IMR-90 (cell line): ENCODE measurements around the gene SUN1. TPM values are rescaled to one million over a fixed set of nuclear protein-coding genes. Genes with fewer than 3 reads are reported as not detected.

Experiments used
- ATAC-seq: fragments of 200-7000 bp; cut with Tn5 transposase; 2 replicates; pipeline ENCODE4 v1.9.1; 2020; ENCODE audit warnings: low read depth, mild to moderate bottlenecking, moderate library complexity
- BruUV-seq: library from RNA; stranded (reverse); fragments of 400-500 nt; replicated peaks from 2 replicates; lab custom pipeline; 2021; lab: Mats Ljungman, UMichigan
- CTCF ChIA-PET: fragments of 300-600 bp; formaldehyde crosslinking; extraction: SDS; loops from one replicate; lab custom pipeline; 2021; ENCODE audit warnings: antibody characterized with exemption; lab: Yijun Ruan, JAX
- POLR2A ChIA-PET: fragments of 300-600 bp; sonication (Branson Sonifier 250); formaldehyde crosslinking; loops from one replicate; lab custom pipeline; 2022; ENCODE audit warnings: antibody characterized with exemption; ENCODE audit not compliant: unreplicated experiment; lab: Charles Lee
- DNase-seq: peaks from one replicate; pipeline ENCODE4 v3.0.0; 2013
- H2AFZ ChIP-seq: replicated peaks from 2 replicates; pipeline ENCODE3; 2013; ENCODE audit warnings: low read length, mild to moderate bottlenecking; ENCODE audit not compliant: poor library complexity
- H2AK5ac ChIP-seq: 2 replicates; pipeline ENCODE4 v1.6.1; 2013; ENCODE audit warnings: low read depth, low read length, inconsistent platforms
- H2AK9ac ChIP-seq: replicated peaks from 2 replicates; pipeline ENCODE3; 2013; ENCODE audit warnings: mild to moderate bottlenecking, low read depth, low read length, moderate library complexity; ENCODE audit not compliant: poor library complexity
- H2BK120ac ChIP-seq: 2 replicates; pipeline ENCODE4 v1.6.1; 2013; ENCODE audit warnings: low read depth, low read length, inconsistent platforms
- H2BK15ac ChIP-seq: 3 replicates; pipeline ENCODE4 v1.6.1; 2013; ENCODE audit warnings: low read depth, low read length, inconsistent platforms
- H2BK20ac ChIP-seq: 2 replicates; pipeline ENCODE4 v1.6.1; 2013; ENCODE audit warnings: low read depth, mild to moderate bottlenecking, inconsistent platforms, low read length, moderate library complexity
- H2BK5ac ChIP-seq: 2 replicates; pipeline ENCODE4 v1.6.1; 2013; ENCODE audit warnings: mild to moderate bottlenecking, low read depth, low read length, inconsistent platforms; ENCODE audit not compliant: poor library complexity, severe bottlenecking
- H3K14ac ChIP-seq: replicated peaks from 2 replicates; pipeline ENCODE4 v1.6.1; 2013; ENCODE audit warnings: low read depth, low read length, inconsistent platforms
- H3K18ac ChIP-seq: 2 replicates; pipeline ENCODE4 v1.6.1; 2013; ENCODE audit warnings: low read depth, low read length, control low read depth
- H3K23ac ChIP-seq: 2 replicates; pipeline ENCODE4 v1.6.1; 2013; ENCODE audit warnings: low read depth, low read length, inconsistent platforms
- H3K27ac ChIP-seq: 2 replicates; pipeline ENCODE4 v1.5.1; 2013; ENCODE audit warnings: mild to moderate bottlenecking, control low read depth, low read length; ENCODE audit not compliant: insufficient read depth
- H3K27me3 ChIP-seq: 2 replicates; pipeline ENCODE4 v1.6.1; 2013; ENCODE audit warnings: low read length; ENCODE audit not compliant: control insufficient read depth, insufficient read depth
- H3K36me3 ChIP-seq: 2 replicates; pipeline ENCODE4 v1.6.1; 2013; ENCODE audit warnings: low read length, mixed read lengths; ENCODE audit not compliant: control insufficient read depth, insufficient read depth
- H3K4ac ChIP-seq: 2 replicates; pipeline ENCODE4 v1.6.1; 2013; ENCODE audit warnings: low read depth, low read length, inconsistent platforms
- H3K4me1 ChIP-seq: 2 replicates; pipeline ENCODE4 v1.6.1; 2013; ENCODE audit warnings: low read length, mixed read lengths; ENCODE audit not compliant: control insufficient read depth, insufficient read depth
- H3K4me2 ChIP-seq: 2 replicates; pipeline ENCODE4 v1.6.1; 2013; ENCODE audit warnings: low read depth, mild to moderate bottlenecking, control low read depth, low read length, moderate library complexity
- H3K4me3 ChIP-seq: 2 replicates; pipeline ENCODE4 v1.5.1; 2013; ENCODE audit warnings: low read depth, mild to moderate bottlenecking, control low read depth, low read length, moderate library complexity; ENCODE audit not compliant: insufficient read depth
- H3K56ac ChIP-seq: 2 replicates; pipeline ENCODE4 v1.6.1; 2013; ENCODE audit warnings: low read length, inconsistent platforms; ENCODE audit not compliant: insufficient read depth; ENCODE audit errors: extremely low read depth
- H3K79me1 ChIP-seq, 2 experiments: 2 replicates each; pipeline ENCODE4 v1.6.1; 2013; ENCODE audit warnings: low read length in 2 of 2, inconsistent platforms in 1 of 2, low read depth in 1 of 2
- H3K9ac ChIP-seq: 2 replicates; pipeline ENCODE4 v1.6.1; 2013; ENCODE audit warnings: low read depth, low read length, control low read depth
- H3K9me1 ChIP-seq: 2 replicates; pipeline ENCODE4 v1.6.1; 2013; ENCODE audit warnings: low read length, inconsistent platforms; ENCODE audit not compliant: insufficient read depth
- H3K9me3 ChIP-seq: 2 replicates; pipeline ENCODE4 v1.6.1; 2013; ENCODE audit warnings: low read length; ENCODE audit not compliant: control insufficient read depth, insufficient read depth
- H4K20me1 ChIP-seq: 2 replicates; pipeline ENCODE4 v1.6.1; 2013; ENCODE audit warnings: low read length, inconsistent platforms; ENCODE audit not compliant: insufficient read depth
- H4K5ac ChIP-seq: 2 replicates; pipeline ENCODE4 v1.6.1; 2013; ENCODE audit warnings: mild to moderate bottlenecking, low read depth, low read length, control low read depth
- H4K8ac ChIP-seq, 2 experiments: 2 replicates each; pipeline ENCODE4 v1.6.1; 2013; ENCODE audit warnings: low read depth in 2 of 2, low read length in 2 of 2, control low read depth in 1 of 2, inconsistent platforms in 1 of 2
- H4K91ac ChIP-seq: 2 replicates; pipeline ENCODE4 v1.6.1; 2013; ENCODE audit warnings: low read depth, low read length, inconsistent platforms; ENCODE audit not compliant: insufficient read depth
- CEBPB ChIP-seq: IDR thresholded peaks from 2 replicates; pipeline ENCODE4 v1.6.1; 2012; ENCODE audit warnings: low read depth, low read length, improper control_type of control experiment
- FOS ChIP-seq: fragments of 150-350 bp; IDR thresholded peaks from 2 replicates; pipeline ENCODE4 v1.6.1; 2016; ENCODE audit warnings: low read depth, low read length
- MAZ ChIP-seq: IDR thresholded peaks from 2 replicates; pipeline ENCODE4 v1.6.1; 2012; ENCODE audit warnings: low read depth, mild to moderate bottlenecking, low read length, improper control_type of control experiment, moderate library complexity, borderline replicate concordance
- MXI1 ChIP-seq: IDR thresholded peaks from 2 replicates; pipeline ENCODE4 v1.6.1; 2012; ENCODE audit warnings: low read depth, mild to moderate bottlenecking, low read length, moderate library complexity, borderline replicate concordance
- RCOR1 ChIP-seq: IDR thresholded peaks from 2 replicates; pipeline ENCODE4 v1.6.1; 2012; ENCODE audit warnings: mild to moderate bottlenecking, low read length, improper control_type of control experiment; ENCODE audit not compliant: insufficient replicate concordance
- WGBS, 2 experiments: methylation state at CpG; one replicate each; pipeline versions ENCODE4 v1.1.5 to v1.1.7; 2013; ENCODE audit warnings: missing lambda C conversion rate in 2 of 2; ENCODE audit not compliant: insufficient read length in 1 of 2; ENCODE audit errors: extremely low coverage in 2 of 2; 5-methylcytosine and 5-hydroxymethylcytosine counted together
- dilution Hi-C: fragments of 300-500 bp; cut with HindIII; formaldehyde crosslinking; loops from one replicate; pipeline ENCODE4 v1.14.3; 2018; ENCODE audit warnings: low sequenced_read_pairs; ENCODE audit not compliant: unreplicated experiment
- in situ Hi-C: fragments of 300-500 bp; cut with MboI; formaldehyde crosslinking; loops from 3 replicates; pipeline ENCODE4 v1.14.3; 2019; ENCODE audit warnings: low sequenced_read_pairs, inconsistent platforms, mixed read lengths
- intact Hi-C: fragments of 100-400 bp; cut with micrococcal nuclease; formaldehyde crosslinking; loops from 2 replicates; pipeline ENCODE4 v1.10.0; 2022
- polyA plus RNA-seq, 3 experiments: library from polyadenylated mRNA; depleted of rRNA; stranded (reverse); fragments of >200 nt; gene quantifications; 2 replicates each; pipeline ENCODE4 v1.2.3, GENCODE V29; 2012; ENCODE audit warnings: low replicate concordance in 1 of 3
- total RNA-seq: library from RNA; depleted of rRNA; stranded (reverse); fragments of >200 nt; gene quantifications from 2 replicates; pipeline ENCODE4 v1.2.3, GENCODE V29; 2012

SUN1 gene
- total and polyA plus RNA-seq, 2 of the 4 experiments (the other 2 are of a cell fraction), result 113 to 239 TPM

GRCh38 chr7:904847-905246 is 72.6 kb downstream of the SUN1 start:
- Histone ChIP-seq H4K20me1 (no peaks in the 10 kb centered on the region; the same call in 1 of the 2 replicates), H3K79me1 (no peaks in the 10 kb centered on the region), H3K9ac (no peak overlapping the region; the same call in 1 of the 2 replicates), H3K14ac (no peak overlapping the region; the same call in 1 of the 2 replicates), H3K4ac (peak overlapping the region; percentile 73), H3K4me3 (no peak overlapping the region), H3K18ac (no peak overlapping the region), H3K36me3 (no peaks in the 10 kb centered on the region), H3K9me3 (no peaks in the 10 kb centered on the region), H4K8ac (peak overlapping the region; percentile 29 to 72; a peak in 3 of 4 replicates), H2AK5ac (peak overlapping the region; percentile 88), H3K27me3 (no peaks in the 10 kb centered on the region; the same call in 1 of the 2 replicates), H4K5ac (no peak overlapping the region), H2AFZ (peak overlapping the region; percentile 77), H3K4me2 (peak overlapping the region; percentile 18), H2BK15ac (peak overlapping the region; percentile 10; the same call in 1 of the 3 replicates), H2AK9ac (peak overlapping the region; percentile 87), H3K9me1 (no peaks in the 10 kb centered on the region), H3K4me1 (peaks cover 10% of the 10 kb centered on the region), H3K23ac (no peak overlapping the region), H4K91ac (peak overlapping the region; percentile 69), H2BK5ac (no peak overlapping the region), H3K56ac (no peak overlapping the region), H2BK20ac (no peak overlapping the region), H2BK120ac (peak overlapping the region; percentile 81), H3K27ac (no peak overlapping the region; the same call in 1 of the 2 replicates)
- intact Hi-C loops, result loop anchor here (10.0 kb wide), 1 partner anchor 140 kb away; the partner anchor contains the start of gene GPR146
- no TSS peak for BruUV-seq
- 22% methylated on average over 4 of the region's 20 CpGs; no CpG with 5 or more reads in 1 of the 2 experiments for WGBS, 2 experiments
- dilution Hi-C loops, result no loop called here
- ATAC-seq (peak; percentile 13), DNase-seq (peak; percentile 40)
- TF ChIP-seq RCOR1 (no peak), CEBPB (peak; percentile 43; the same call in 1 of the 2 replicates), FOS (peak; percentile 36; the same call in 1 of the 2 replicates), MXI1 (no peak), MAZ (peak; percentile 84; the same call in 1 of the 2 replicates)
- CTCF ChIA-PET, result no interaction called here
- in situ Hi-C loops, result no loop called here
- POLR2A ChIA-PET, result no interaction called here
